Calu3 (cell line): ENCODE data around the gene FRMPD2. TPM values are rescaled to one million over a fixed set of nuclear protein-coding genes. Genes with fewer than 3 reads are reported as not detected.

ENCODE experiments used
- BruUV-seq: library from RNA; stranded (reverse); fragments of 400-500 nt; replicated peaks from 2 replicates; lab custom pipeline; 2021; lab: Mats Ljungman, UMichigan
- CTCF ChIA-PET: fragments of 300-600 bp; sonication (Branson Sonifier 250); formaldehyde crosslinking; loops from one replicate; lab custom pipeline; 2022; ENCODE audit warnings: antibody characterized with exemption; lab: Charles Lee
- DNase-seq: peaks from one replicate; pipeline ENCODE4 v3.0.0; 2022
- H3K27ac Mint-ChIP-seq: one replicate; pipeline ENCODE4 v1.8.0; 2022; ENCODE audit warnings: mixed read lengths; ENCODE audit not compliant: unreplicated experiment
- H3K27me3 Mint-ChIP-seq: one replicate; pipeline ENCODE4 v1.8.0; 2022; ENCODE audit warnings: mixed read lengths; ENCODE audit not compliant: unreplicated experiment
- H3K36me3 Mint-ChIP-seq: one replicate; pipeline ENCODE4 v1.8.0; 2022; ENCODE audit warnings: mild to moderate bottlenecking, moderate library complexity, mixed read lengths; ENCODE audit not compliant: insufficient read depth, unreplicated experiment
- H3K4me1 Mint-ChIP-seq: one replicate; pipeline ENCODE4 v1.8.0; 2022; ENCODE audit warnings: mild to moderate bottlenecking, low read depth, mixed read lengths; ENCODE audit not compliant: unreplicated experiment
- H3K4me3 Mint-ChIP-seq: one replicate; pipeline ENCODE4 v1.8.0; 2022; ENCODE audit warnings: mild to moderate bottlenecking, low read depth, moderate library complexity, mixed read lengths; ENCODE audit not compliant: unreplicated experiment
- H3K9me3 Mint-ChIP-seq: one replicate; pipeline ENCODE4 v1.8.0; 2022; ENCODE audit warnings: low read depth, mixed read lengths; ENCODE audit not compliant: unreplicated experiment
- CTCF ChIP-seq: fragments of 200-600 bp; IDR thresholded peaks from one replicate; pipeline ENCODE4 v1.8.0; 2022; ENCODE audit warnings: antibody characterized with exemption; ENCODE audit not compliant: unreplicated experiment
- intact Hi-C: fragments of 100-400 bp; cut with micrococcal nuclease; formaldehyde crosslinking; loops from one replicate; pipeline ENCODE4 v1.10.0; 2022; ENCODE audit not compliant: unreplicated experiment
- total RNA-seq: library from RNA; stranded (reverse); gene quantifications from 2 replicates; pipeline ENCODE4 v1.2.3, GENCODE V29; 2022

FRMPD2 gene
- total RNA-seq, 1 experiment from 2014 or later: 1.9 TPM

DNA sequence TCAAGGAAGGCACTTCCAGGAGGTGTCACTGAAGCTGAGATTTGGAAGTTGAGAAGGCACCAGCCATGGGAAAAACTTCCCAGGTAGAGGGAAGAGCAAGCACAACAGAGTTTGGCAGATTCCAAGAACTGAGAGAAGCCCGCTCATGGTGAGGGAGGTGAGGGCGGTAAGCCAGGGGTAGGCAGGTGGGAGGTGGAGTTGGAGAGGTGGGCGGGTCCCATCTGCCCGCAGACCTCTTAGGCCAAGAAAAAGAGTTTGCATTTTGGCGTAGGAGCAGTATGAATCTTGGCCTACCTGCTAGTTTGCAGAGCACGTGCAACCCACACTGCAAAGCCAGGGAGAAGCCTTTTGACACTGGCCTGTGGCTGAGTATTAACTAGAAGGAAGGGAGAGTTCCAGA lies 18.8 kb downstream of the FRMPD2 start:
- Mint-ChIP-seq H3K36me3 (peaks cover 4% of the 10 kb centered on the region), H3K9me3 (no peaks in the 10 kb centered on the region), H3K4me1 (peaks cover 35% of the 10 kb centered on the region), H3K4me3 (no peak overlapping the region), H3K27ac (no peak overlapping the region), H3K27me3 (peaks cover 24% of the 10 kb centered on the region)
- no TSS peak for BruUV-seq
- CTCF ChIA-PET: no interaction called here
- intact Hi-C loops: no loop called here
- DNase-seq: no peak
- no peak for TF ChIP-seq CTCF

DNA sequence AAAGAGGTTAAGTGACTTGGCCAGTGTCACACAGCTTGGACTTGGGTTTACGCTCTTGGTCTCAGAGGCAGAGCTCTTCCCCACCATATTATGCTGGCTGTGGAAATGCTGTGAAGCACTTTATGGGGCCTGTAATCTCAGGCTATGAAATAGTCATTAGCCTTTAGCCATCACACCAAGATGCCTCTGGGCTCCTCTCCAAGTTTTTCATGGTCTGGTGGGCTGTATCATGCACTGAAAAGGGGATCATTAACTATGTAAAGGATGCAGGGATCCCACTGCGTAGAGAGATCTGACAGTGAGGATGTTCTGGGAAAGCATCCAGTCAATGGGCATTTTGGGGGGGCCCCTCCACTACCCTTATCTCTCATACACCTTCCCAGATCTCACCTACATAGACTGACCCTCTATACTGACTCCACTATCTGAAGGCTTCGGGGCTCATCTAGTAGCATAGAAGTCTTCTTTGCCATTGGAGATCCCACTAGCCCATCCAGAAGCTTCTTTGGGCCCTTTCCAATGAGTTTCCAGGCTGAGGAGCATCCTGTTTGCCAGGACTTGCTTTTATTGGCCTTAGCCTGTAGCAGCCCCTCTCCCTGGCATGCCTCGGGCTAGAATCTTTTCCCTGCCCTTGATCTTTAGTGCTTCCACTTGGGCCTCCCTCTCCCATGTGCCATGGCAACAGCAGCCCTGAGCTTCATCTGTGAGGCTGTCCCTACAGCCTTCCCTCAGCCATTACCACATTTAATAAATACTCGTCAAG lies 19.6 kb downstream of the FRMPD2 start:
- Mint-ChIP-seq H3K27ac (no peak overlapping the region), H3K4me1 (peaks cover 35% of the 10 kb centered on the region), H3K9me3 (no peaks in the 10 kb centered on the region), H3K36me3 (peaks cover 4% of the 10 kb centered on the region), H3K27me3 (peaks cover 16% of the 10 kb centered on the region), H3K4me3 (no peak overlapping the region)
- TF ChIP-seq CTCF: no peak
- BruUV-seq: no TSS peak
- CTCF ChIA-PET: interaction anchor here (1.2 kb wide), 1 partner anchor 77 kb away, joined by 4 read pairs; no protein-coding TSS in a partner anchor
- no peak for DNase-seq
- intact Hi-C loops: no loop called here

DNA sequence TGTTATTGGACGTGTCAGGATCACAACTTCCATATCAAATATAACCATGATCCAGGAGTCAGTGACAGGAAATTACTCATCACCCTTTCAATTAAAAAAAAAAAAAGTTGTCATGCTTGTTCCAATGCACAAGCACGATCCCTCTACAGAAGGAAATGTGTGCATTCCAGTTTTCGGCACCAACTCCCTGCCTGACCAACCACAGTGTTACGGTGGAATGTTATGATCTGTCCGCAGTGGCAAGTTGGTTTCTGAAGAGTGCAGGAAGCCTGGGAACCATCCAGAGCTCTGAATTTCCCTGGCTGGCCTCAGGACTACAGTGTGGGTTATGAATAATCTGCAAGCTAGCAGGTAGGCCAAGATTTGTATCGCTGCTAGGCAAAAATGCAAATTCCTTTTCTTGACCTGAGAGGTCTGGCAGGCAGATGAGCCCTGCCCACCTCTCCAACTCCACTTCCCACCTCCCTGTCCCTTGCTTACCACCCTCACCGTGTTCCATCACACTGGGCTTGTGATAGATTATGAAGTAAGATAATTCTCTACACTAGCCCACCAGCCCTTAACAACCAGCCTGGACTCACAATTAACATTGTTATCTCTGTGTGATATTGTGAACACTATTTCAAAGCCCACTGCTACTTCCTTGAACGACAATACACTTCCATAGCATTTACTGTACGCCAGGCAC lies 20.4 kb downstream of the FRMPD2 start:
- no peak for DNase-seq
- no peaks in the 10 kb centered on the region for H3K9me3 Mint-ChIP-seq
- intact Hi-C loops: no loop called here

DNA sequence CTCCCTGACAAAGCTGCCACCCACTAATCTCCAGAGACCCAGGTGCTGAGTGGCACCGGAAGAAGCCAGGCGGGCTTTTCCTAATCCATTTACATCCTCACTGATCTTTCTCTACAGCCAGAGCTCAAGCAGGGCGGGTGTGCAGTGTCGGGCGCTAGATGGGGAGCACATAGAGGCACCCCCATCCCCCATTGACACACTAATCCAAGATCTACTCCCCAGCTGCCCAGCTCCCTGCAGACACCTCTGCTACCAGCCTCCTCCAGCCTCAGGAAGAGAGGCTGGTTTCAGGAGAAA lies 22.2 kb downstream of the FRMPD2 start:
- CTCF ChIA-PET: no interaction called here

More for the DNA sequence above, 20.4 kb downstream of the FRMPD2 start:
- Mint-ChIP-seq H3K4me3 (no peak overlapping the region), H3K36me3 (peaks cover 4% of the 10 kb centered on the region), H3K27ac (no peak overlapping the region), H3K4me1 (peaks cover 35% of the 10 kb centered on the region), H3K27me3 (peaks cover 15% of the 10 kb centered on the region)
- CTCF ChIA-PET: interaction anchor here (1.2 kb wide), 1 partner anchor 78 kb away, joined by 4 read pairs; no protein-coding TSS in a partner anchor
- BruUV-seq: no TSS peak
- TF ChIP-seq CTCF: no peak

More for the DNA sequence above, 22.2 kb downstream of the FRMPD2 start:
- BruUV-seq: no TSS peak
- Mint-ChIP-seq H3K36me3 (peaks cover 4% of the 10 kb centered on the region), H3K4me1 (peaks cover 35% of the 10 kb centered on the region), H3K9me3 (no peaks in the 10 kb centered on the region), H3K27ac (no peak overlapping the region), H3K4me3 (no peak overlapping the region), H3K27me3 (peaks cover 3% of the 10 kb centered on the region)
- no peak for DNase-seq
- no peak for TF ChIP-seq CTCF
- intact Hi-C loops: no loop called here
